ENCODE measurements around the gene ZNF467.

The ZNF467 gene

DNA sequence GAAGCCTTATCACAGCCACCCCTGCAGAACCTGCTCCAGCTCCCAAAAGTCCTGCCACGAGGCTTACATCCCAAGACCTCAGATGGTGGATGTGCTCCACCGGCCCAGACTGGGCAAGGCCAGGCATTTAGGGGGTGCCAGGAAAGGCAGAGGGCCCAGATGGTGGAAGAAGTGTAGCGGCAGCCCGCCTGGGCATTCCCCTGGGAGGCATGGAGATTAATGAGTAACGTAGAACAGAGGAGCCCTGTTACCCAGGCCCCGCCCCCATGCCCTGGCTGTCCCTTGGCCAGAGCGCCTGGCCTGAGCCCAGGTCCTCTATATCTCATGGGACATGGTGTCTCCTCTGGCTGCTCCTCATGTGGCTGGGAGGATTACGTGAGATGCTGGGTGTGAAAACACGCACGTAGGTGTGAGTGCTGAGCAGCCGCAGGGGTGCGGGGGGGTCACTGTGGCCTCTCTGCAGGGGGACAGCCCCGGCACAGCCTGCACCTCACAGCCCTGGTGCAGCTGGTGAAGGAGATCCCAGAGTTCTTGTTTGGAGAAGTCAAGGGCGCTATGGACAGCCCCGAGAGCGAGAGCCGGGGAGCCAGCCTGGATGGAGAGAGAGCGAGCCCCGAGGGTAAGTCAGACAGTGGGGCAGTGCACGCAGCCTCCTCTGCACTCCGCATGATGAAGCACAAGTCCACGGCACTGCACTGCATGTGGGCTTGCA lies 52.9 kb downstream of the ZNF467 start:
- Histone ChIP-seq H3K27ac (peak overlapping the region in 1 of 2 donors; percentile 1), H3K4me3 (no peak overlapping the region)
- TF ChIP-seq, protein P1, sequence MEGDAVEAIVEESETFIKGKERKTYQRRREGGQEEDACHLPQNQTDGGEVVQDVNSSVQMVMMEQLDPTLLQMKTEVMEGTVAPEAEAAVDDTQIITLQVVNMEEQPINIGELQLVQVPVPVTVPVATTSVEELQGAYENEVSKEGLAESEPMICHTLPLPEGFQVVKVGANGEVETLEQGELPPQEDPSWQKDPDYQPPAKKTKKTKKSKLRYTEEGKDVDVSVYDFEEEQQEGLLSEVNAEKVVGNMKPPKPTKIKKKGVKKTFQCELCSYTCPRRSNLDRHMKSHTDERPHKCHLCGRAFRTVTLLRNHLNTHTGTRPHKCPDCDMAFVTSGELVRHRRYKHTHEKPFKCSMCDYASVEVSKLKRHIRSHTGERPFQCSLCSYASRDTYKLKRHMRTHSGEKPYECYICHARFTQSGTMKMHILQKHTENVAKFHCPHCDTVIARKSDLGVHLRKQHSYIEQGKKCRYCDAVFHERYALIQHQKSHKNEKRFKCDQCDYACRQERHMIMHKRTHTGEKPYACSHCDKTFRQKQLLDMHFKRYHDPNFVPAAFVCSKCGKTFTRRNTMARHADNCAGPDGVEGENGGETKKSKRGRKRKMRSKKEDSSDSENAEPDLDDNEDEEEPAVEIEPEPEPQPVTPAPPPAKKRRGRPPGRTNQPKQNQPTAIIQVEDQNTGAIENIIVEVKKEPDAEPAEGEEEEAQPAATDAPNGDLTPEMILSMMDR (IDR thresholded peaks at IDR 0.05): no peak
- DNase-seq (ENCODE audit: low spot score): peak; percentile 69

DNA sequence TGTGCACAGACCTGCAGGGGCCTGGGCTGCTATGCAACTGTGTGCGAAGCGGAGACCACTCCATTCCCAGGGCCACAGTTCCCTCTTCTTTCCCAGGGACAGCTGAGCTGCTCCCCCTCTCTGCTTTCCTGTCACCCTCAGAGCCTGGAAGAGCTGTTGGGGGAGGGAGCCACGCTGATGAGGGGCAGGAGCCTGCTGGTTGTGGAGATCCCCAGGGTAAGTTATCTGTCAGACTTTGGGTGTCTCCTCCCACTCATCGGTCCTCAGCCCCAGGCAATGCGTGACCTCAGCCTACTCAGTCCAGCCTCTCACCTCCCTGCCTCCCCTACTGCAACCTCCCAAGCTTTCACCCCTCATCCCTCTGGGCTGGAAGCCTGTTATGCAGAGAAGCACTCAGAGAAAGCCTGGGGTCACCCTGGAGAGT lies 53.5 kb downstream of the ZNF467 start:
- Histone ChIP-seq H3K4me3 (no peak overlapping the region), H3K27ac (no peak overlapping the region)
- DNase-seq (ENCODE audit: low spot score): no peak
- TF ChIP-seq, protein P1 (IDR thresholded peaks at IDR 0.05): no peak

DNA sequence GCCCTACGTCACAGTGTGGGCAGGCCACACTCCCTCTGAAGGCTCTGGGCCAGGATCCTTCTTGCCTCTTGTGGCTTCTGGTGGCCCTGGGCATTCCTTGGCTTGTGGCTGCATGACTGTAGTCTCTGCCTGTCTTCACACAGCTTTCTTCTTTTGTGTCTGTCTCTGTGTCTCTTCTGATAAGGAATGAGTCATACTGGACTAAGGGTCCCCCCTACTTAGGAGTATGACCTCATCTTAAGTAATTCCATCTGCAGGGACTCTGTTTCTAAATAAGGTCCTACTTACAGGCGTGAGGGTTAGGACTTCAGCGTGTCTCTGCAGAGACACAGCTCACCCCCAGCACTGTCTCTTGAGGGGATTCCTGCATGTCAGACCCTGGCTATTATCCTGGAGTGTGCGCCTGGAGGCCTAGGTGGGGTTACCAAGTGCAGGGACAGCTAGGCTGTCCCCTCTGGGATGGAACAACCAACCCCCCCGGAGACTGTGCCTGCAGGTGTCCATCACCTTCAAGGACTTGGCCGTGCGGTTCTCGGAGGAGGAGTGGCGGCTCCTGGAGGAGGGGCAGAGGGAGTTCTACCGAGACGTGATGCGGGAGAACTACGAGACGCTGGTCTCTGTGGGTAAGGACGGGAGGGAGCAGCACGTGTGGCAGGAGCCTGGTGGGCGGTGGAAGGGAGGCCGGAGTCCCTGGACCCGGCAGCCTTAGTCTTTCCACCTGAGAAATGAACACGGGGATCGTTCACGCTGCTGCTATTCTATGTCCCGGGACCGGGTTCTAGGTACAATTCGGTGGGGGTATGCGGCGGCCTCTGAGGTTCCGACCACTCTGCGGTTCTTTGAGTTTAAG lies 54.1 kb downstream of the ZNF467 start:
- TF ChIP-seq, protein P1 (IDR thresholded peaks at IDR 0.05): no peak
- DNase-seq (ENCODE audit: low spot score): no peak
- no peak overlapping the region for H3K27ac ChIP-seq
- no peak overlapping the region for H3K4me3 ChIP-seq

DNA sequence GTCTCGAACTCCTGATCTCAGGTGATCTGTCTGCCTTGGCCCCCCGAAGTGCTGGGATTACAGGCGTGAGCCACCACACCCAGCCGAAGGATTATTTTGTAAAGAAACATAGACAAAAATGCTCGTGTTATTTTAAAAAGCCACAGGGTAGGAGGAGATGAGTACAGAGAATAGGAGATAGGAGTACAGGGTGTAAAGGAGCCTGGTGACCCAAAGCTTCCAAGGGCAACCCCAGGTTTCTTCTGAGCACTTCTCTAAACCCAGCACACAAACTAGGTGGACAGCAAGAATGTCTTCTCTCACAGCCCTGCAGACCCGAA lies 54.7 kb downstream of the ZNF467 start:
- TF ChIP-seq, protein P1 (IDR thresholded peaks at IDR 0.05): no peak
- DNase-seq (ENCODE audit: low spot score): no peak
- no peak overlapping the region for H3K4me3 ChIP-seq
- no peak overlapping the region for H3K27ac ChIP-seq

DNA sequence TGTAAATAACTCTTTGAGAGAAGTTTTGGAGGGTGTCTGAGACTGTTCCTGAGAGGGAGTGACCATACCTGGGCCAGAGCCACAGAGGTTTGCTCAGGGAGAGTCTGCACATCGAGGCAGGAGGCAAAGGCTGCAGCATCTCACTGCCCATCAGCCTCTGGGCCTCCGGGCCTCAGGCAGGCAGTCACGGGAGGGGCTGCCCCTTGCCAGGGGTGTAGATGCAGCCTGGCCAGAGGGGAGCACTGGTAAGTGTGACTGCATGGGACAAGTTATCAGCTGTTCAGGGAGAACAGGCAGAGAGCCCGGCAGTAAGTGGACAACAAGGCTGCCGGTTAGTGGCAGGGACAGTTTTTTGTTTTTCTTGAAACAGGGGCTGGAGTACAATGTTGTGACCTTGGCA lies 55.9 kb downstream of the ZNF467 start:
- TF ChIP-seq, protein P1 (IDR thresholded peaks at IDR 0.05): no peak
- DNase-seq (ENCODE audit: low spot score): no peak
- no peak overlapping the region for H3K27ac ChIP-seq
- no peak overlapping the region for H3K4me3 ChIP-seq

DNA sequence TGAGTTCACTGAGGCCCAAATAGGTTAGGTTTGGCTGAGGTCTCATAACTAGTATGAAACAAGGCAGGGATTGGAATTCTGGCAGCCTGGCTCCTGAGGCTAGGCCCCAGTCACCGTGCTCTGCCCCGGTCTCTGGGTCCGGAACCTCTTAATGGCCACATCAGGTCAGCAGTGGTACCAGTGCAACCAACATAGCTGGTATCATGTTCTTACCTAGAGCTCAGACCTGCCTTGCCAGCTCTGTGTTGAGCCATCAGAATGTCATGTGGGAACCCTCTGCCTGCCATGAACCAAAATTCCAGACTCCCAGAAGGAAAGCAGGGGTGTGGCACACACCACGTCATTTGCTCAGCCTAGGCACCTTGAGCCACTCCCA lies 56.5 kb downstream of the ZNF467 start:
- H3K4me3 ChIP-seq: no peak overlapping the region

More for the DNA sequence above, 56.5 kb downstream of the ZNF467 start:
- H3K27ac ChIP-seq: no peak overlapping the region
- DNase-seq (ENCODE audit: low spot score): no peak
- TF ChIP-seq, protein P1 (IDR thresholded peaks at IDR 0.05): no peak

Data from coronary artery (tissue), 2 donors.